Right ventricle myocardium inferior (tissue), 1 donor: ENCODE measurements around the gene NSUN6. TPM values are rescaled to one million over a fixed set of nuclear protein-coding genes. Genes with fewer than 3 reads are reported as not detected.
"Not testable (repeated sequence)": the region's sequence is repeated elsewhere in the genome, so short reads cannot be mapped to it uniquely, and the experiment has no call there.

Experiments used
- ATAC-seq: fragments of 200-7000 bp; cut with Tn5 transposase; one replicate; pipeline ENCODE4 v1.9.1; 2020; ENCODE audit warnings: mild to moderate bottlenecking, moderate library complexity
- DNase-seq: peaks from one replicate; pipeline ENCODE4 v3.0.0; 2021; ENCODE audit errors: missing footprints
- intact Hi-C: fragments of 100-400 bp; cut with DNase I; formaldehyde crosslinking; loops from one replicate; pipeline ENCODE4 v1.11.0; 2022
- total RNA-seq: library from RNA; stranded (reverse); fragmentation: NEBNext Ultra II Directional; extraction: Animal tissue kit (Norgen Biotek cat#: 25700); gene quantifications from one replicate; pipeline ENCODE4 v1.2.1, GENCODE V29; 2021
- donor health status: DM: no; HTN: yes; CAD: no; lungs with severe emphysema.

NSUN6 gene
- total RNA-seq, 1 donor from 2014 or later = 8.1 TPM

DNA sequence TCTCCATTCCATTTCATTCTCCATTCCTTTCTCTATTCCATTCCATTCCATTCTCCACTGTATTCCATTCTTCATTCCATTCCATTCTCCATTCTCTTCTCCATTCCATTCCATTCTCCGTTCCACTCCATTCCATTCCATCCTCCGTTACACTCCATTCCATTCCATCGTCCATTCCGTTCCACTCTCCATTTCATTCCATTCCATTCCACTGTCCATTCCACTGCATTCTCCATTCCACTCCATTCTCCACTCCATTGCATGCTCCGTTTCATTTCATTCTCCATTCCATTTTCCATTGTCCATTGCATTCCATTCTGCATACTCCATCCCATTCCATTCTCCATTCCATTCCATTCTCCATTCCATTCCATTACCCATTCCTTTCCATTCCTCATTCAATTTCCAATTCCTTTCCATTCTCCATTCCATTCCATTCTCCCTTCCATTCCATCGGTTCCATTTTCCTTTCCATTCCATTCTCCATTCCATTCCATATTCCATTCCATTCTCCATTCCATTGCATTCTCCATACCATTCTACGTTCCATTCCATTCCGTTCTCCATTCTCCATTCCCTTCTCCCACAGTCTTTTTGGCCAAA is 78.3 kb downstream of the NSUN6 start:
- DNase-seq (no peak), ATAC-seq (no peak)
- intact Hi-C loops = no loop called here

DNA sequence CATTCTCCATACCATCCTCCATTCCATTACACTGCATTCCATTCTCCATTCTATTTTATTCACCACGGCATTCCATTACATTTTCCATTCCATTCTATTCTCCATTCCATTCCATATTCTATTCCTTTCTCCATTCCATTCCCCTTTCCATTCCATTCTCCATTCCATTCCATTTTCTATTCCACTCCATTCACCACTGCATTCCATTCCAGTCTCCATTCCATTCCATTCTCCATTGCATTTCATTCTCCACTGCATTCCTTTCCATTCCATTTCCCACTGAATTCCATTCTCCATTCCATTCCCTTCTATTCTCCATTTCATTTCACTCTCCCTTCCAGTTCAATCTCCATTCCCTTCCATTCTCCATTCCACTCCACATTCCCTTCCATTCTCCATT is 79.6 kb downstream of the NSUN6 start:
- intact Hi-C loops = no loop called here
- no peak for DNase-seq
- no peak for ATAC-seq

DNA sequence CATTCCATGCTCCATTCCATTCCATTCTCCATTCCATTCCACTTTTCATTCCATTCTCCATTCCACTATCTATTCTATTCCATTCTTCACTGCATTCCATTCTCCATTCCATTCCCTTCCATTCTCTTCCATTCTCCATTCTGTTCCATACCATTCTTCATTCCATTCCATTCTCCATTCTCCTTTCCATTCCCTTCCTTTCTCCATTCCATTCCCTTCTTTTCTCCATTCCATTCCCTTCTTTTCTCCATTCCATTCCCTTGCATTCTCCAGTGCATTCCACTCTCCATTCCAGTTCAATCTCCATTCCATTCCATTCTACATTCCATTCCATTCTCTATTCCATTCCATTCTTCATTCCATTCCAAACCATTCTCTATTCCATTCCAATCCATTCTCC is 80.3 kb downstream of the NSUN6 start:
- intact Hi-C loops = no loop called here
- DNase-seq = no peak
- no peak for ATAC-seq

DNA sequence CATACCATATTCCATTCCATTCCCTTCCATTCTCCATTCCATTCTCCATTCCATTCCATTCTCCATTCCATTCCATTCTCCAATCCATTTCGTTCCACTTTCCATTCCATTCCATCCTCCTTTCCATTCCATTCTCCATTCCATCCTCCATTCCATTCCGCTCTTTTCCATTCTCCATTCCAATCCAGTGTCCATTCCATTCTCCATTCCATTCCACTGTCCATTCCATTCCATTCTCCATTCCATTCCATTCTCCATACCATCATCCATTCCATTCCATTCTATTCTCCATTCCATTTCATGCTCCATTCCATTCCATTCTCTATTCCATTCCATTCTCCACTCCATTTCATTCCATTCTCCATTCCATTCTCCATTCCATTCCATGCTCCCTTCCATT is 81.0 kb downstream of the NSUN6 start:
- intact Hi-C loops, ATAC-seq: not testable (repeated sequence)

DNA sequence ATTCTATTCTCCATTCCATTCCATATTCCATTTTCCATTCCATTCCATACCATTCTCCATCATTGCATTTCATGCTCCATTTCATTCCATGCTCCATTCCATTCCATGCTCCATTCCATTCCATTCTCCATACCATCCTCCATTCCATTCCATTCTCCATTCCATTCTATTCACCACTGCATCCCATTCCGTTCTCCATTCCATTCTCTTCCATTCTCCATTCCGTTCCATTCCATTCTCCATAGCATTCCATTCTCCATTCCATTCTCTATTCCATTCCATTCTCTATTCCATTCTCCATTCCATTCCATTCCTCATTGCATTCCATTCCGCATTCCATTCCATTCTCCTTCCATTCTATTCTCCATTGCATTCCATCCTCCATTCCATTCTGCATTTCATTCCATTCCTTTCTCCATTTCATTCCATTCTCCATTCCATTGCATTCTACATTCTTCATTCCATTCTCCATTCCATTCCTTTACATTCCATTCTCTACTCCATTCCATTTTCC is 84.0 kb downstream of the NSUN6 start:
- intact Hi-C loops = no loop called here

More for the DNA sequence above, 81.0 kb downstream of the NSUN6 start:
- not testable (repeated sequence) for DNase-seq

DNA sequence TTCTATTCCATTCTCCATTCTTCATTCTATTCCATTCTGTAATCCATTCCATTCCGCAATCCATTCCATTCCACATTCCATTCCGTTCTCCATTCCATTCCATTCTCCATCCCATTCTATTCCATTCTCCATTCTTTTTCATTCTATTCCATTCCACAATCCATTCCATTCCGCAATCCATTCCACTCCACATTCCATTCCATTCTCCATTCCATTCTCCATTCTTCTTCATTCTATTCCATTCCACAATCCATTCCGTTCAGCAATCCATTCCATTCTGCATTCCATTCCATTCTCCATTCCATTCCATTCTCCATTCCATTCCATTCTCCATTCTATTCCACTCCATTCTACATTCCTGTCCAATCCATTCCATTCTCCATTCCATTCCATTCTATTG is 85.2 kb downstream of the NSUN6 start:
- ATAC-seq = no peak
- intact Hi-C loops = no loop called here
- DNase-seq = no peak

More for the DNA sequence above, 84.0 kb downstream of the NSUN6 start:
- ATAC-seq (no peak), DNase-seq (no peak)

DNA sequence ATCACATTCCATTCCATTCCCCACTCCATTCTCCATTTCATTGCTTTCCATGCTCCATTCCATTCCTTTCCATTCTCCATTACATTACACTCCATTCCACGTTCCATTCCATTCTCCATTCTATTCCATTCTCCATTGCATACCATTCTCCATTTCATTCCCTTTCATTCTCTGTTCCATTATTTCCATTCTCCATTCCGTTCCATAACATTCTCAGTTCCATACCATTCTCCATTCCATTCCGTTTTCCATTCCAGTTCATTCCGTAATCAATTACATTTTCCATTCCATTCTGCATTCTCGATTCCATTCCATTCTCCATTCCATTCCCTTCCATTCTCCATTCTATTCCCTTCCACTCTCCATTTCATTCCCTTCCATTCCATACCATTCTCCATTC is 86.4 kb downstream of the NSUN6 start:
- intact Hi-C loops = no loop called here
- no peak for DNase-seq
- no peak for ATAC-seq

DNA sequence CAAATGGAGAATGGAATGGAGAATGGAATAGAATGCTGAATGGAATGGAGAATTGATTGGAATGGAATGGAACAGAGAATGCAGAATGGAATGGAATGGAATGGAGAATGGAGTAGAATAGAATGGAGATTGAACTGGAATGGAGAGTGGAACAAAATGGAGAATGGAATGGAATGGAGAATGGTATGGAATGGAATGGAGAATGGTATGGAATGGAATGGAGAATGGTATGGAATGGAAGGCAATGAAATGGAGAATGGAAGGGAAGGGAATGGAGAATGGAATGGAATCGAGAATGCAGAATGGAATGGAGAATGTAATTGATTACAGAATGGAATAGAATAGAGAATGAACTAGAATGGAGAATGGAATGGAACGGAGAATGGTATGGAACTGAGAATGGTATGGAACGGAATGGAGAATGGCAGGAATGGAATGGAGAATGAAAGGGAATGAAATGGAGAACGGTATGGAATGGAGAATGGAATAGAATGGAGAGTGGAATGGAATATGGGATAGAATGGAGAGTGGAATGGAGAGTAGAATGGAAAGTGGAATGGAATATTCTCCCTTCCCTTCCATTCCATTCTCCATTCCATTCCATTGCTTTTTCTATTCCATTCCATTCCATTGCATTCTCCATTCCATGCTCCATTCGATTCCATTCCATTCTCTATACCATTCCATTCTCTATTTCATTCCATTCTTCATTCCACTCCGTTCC is 88.2 kb downstream of the NSUN6 start:
- DNase-seq = no peak
- ATAC-seq = no peak
- intact Hi-C loops = no loop called here

DNA sequence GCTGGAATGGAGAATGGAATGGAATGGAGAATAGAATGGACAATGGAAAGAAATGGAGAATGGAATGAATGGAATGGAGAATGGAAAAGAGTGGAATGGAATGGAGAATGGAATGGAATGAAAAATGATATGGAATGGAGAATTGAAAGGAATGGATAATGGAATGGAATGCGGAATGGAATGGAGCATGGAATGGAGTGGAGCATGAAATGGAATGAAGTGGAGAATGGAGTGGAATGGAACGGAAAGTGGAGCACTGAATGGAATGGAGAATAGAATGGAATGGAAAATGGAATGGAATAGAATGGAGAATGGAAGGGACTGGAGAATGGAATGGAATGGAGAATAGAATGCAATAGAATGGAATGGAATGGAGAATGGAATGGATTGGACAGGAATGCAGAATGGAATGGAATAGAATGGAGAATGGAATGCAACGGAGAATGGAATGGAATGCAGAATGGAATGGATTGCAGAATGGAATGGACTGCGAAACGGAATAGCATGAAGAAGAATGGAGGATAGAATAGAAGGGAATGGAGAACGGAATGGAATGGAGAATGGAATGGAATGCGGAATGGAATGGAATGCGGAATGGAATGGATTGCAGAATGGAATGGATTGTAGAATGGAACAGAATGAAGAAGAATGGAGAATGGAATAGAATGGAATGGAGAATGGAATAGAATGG is 89.4 kb downstream of the NSUN6 start:
- ATAC-seq (no peak), DNase-seq (no peak)
- intact Hi-C loops = no loop called here

DNA sequence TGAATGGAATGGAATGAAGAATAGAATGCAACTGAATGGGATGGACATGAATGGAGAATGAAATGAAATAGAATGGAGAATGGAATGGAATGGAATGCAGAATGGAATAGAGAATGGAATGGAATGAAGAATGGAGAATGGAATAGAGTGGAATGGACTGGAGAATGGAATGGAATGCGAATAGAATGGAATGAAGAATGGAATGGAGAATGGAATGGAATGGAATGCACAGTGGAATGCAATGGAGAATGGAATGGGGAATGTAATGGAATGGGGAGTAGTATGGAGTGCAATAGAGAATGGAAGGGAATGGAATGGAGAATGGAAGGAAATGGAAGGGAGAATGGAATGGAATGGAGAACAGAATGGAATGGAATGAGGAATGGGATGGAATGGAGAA is 93.4 kb downstream of the NSUN6 start:
- no peak for DNase-seq
- no peak for ATAC-seq
- intact Hi-C loops = no loop called here

DNA sequence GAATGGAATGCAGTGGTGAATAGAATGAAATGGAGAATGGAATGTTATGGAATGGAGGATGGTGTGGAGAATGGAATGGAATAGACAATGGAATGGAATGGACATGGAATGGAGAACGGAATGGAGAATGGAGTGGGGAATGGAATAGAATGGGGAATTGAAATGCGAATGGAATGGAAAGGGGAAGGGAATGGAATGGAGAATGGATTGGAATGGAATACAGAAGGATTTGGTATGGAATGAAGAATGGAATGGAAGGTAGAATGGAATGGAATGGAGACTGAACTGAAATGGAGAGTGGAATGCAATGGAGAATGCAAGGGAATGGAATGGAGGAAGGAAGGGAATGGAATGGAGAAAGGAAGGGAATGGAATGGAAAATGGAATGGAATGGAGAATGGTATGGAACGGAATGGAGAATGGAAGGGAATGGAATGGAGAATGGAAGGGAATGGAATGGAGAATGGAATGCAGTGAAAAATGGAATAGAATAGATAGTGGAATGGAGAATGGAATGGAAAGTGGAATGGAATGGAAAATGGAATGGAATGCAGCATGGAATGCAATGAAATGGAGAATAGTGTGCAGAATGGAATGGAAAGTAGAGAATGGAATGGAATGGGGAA is 94.8 kb downstream of the NSUN6 start:
- DNase-seq = no peak
- intact Hi-C loops = no loop called here
- ATAC-seq = no peak

DNA sequence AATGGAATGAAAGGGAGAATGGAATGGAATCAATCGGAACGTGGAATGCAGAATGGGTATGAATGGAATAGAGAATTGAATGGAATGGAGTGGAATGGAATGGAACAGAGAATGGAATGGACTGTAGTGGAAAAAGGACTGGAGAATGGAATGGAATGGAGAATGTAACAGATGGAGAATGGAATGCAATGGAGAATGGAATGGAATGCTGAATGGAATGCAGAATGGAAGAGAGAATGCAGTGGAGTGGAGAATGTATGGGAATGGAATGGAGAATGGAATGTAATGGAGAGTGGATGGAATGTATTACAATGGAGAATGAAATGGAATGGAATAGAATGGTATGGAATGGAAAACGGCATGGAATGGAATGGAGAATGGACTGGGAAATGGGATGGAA is 96.9 kb downstream of the NSUN6 start:
- no peak for ATAC-seq
- intact Hi-C loops = no loop called here
- DNase-seq = no peak

DNA sequence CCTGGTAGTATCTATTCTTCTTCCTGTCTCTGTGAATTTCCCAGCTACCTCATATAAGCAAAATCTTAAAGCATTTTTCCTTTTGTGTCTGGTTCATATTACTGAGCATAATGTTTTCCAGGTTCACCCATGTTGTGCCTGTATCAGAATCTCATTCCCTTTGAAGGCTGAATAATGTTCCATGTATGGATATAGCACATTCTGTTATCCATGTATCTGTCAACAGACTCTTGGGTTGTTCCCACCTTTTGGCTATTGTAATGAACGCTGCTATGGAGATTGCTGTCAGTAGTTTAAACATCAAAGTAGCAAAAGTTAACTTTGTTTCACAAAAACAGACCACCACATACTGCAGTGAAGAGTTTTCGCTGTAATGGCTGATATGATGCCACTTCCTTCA is 99.9 kb downstream of the NSUN6 start:
- ATAC-seq (peak; percentile 57), DNase-seq (no peak)
- intact Hi-C loops = no loop called here

DNA sequence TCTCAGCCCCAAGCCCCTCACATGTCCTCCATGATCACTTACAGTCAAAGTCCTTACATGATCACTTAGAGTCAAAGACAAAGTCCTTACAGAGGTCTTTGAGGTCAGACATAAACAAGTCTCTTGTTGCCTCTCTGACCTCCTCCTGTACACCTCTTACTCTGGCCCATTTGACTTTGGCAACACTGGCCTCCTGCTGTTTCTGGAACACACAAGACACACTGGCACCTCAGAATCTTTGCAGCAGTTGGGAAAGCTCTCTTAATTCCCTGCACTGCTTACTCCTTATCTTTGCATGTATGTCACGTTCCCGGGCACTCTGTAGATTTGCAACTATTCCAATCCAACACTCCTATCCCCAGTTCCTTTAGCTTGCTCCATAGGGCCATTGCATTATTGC is 102.3 kb downstream of the NSUN6 start:
- intact Hi-C loops = no loop called here
- peak; percentile 40 for ATAC-seq
- DNase-seq = no peak

DNA sequence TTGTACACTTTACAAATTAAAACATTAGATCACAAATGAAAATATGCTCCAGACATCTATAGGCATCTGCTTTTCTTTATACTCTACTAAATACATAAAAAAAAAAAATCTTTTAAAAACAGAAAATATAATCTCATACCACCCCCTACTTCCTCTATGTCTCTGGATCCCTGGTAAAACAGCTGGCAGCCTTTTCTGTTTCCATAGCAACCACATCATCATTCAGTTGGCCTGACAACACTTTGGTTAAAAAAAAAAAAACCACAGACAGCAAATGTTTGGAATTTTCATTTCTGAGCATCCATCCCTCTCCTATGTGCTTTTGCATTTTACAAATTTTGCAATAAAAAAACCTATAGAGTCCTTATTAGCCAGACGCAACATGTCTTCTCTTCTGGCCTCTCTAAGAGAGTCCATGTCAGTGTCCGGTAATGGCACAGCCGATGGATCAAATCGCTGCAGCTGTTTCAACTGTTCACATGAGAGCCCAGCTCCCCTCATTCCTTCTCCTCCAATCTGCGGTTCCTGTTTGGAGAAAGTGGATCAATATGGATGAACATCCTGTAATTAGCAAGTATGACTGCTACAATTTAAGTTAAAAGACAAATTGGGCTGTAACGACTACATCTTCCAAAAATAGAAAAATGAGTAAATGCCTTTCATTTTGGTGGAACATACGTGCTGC is 105.6 kb downstream of the NSUN6 start:
- no peak for DNase-seq
- intact Hi-C loops = no loop called here
- no peak for ATAC-seq

DNA sequence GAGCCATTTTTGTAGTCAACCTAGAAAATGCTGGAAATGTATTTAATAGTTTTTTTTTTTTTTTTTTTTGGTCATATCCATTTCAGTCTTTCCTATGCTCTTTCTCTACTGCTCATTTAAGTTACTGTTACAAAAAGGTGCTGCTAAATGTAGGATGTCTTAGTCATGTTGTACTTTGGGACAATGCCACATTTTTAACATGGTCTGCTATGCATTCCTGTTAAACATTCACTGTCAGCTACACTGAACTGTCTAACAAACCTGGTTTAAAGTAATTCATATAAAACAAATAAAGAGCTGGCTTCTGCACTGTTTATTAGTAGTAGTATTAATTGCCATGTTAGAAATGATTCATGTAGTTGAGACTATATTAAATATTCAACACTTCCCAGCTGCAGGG is 108.6 kb downstream of the NSUN6 start:
- intact Hi-C loops = no loop called here
- no peak for DNase-seq
- no peak for ATAC-seq

DNA sequence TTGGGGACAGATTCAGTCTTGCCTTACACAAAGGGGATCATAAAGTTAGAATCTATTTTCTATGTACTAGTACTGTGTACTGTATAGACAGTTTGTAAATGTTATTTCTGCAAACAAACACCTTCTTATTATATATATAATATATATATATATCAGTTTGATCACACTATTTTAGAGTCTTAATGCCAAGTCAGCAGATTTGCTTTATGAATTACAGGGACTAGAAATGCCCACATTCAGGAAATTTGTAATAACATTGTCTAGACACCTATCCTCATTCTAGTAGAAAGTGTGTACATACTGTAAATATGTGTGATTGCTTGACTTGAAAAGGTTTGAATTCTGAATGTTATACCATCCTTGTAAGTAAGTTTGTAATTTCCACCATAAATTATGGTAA is 111.2 kb downstream of the NSUN6 start:
- DNase-seq (no peak), ATAC-seq (no peak)
- intact Hi-C loops = no loop called here

DNA sequence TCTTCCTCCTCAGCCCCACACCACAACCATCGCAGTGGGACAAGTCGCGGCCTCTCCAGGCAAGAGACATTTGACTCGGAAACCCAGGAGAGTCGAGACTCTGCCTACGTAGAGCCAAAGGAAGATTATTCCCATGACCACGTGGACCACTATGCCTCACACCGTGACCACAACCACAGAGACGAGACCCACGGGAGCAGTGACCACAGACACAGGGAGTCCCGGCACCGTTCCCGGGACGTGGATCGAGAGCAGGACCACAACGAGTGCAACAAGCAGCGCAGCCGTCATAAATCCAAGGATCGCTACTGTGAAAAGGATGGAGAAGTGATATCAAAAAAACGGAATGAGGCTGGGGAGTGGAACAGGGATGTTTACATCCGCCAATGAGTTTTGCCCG is 112.1 kb downstream of the NSUN6 start:
- ATAC-seq (peak; percentile 17), DNase-seq (peak; percentile 68)
- intact Hi-C loops = no loop called here

DNA sequence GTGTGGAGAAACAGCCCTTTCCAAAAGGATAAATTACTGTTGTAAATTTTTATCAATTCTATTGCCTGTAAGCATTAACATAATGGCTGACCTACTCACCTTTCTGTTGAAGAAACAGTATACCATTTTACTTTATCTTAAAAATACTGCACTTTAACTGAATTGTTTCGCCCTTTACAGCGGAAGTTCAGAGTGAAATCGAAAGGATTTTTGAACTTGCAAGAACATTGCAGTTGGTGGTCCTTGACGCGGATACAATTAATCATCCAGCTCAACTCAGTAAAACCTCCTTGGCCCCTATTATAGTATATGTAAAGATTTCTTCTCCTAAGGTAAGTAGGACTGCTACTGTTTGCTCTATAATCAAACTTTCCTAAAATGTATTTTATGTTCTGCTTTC is 117.5 kb downstream of the NSUN6 start:
- intact Hi-C loops = no loop called here
- DNase-seq (no peak), ATAC-seq (no peak)
